NCI-H1436 treated with DMSO at 0.1 percent for 48 hours (cell line): Measurements from ENCODE around the gene HBP1.
"Not testable (repeated sequence)": the region's sequence is repeated elsewhere in the genome, so short reads cannot be mapped to it uniquely, and the experiment has no call there.

Experiments used
- DNase-seq: peaks from one replicate; lab custom pipeline; 2025; lab: John Stamatoyannopoulos, UW

HBP1 gene

GRCh38 chr7:107168233-107169119, at the start of gene HBP1:
TSS of gene HBP1 (plus strand) at chr7:107169003. CDS start at chr7:107179894, 10,891 bp downstream.
- peak; percentile 99 for DNase-seq

GRCh38 chr7:107119376-107120105, 49.3 kb upstream of the HBP1 start:
- no peak for DNase-seq

GRCh38 chr7:107122486-107122911, 46.3 kb upstream of the HBP1 start:
- no peak for DNase-seq

GRCh38 chr7:107123392-107123791, 45.4 kb upstream of the HBP1 start:
- DNase-seq, result no peak

GRCh38 chr7:107125475-107125874, 43.3 kb upstream of the HBP1 start:
- DNase-seq, result peak; percentile 66

- no peak for DNase-seq
Measured at GRCh38 chr7:107128217-107128616, 40.6 kb upstream of the HBP1 start.

- no peak for DNase-seq
Measured at GRCh38 chr7:107128748-107129147, 40.1 kb upstream of the HBP1 start.

- DNase-seq, result no peak
Measured at GRCh38 chr7:107130487-107131220, 38.1 kb upstream of the HBP1 start.

GRCh38 chr7:107133396-107133795, 35.4 kb upstream of the HBP1 start:
- no peak for DNase-seq

- no peak for DNase-seq
Measured at GRCh38 chr7:107138696-107139420, 29.9 kb upstream of the HBP1 start.

- not testable (repeated sequence) for DNase-seq
Measured at GRCh38 chr7:107143875-107144274, 24.9 kb upstream of the HBP1 start.

- DNase-seq, result no peak
Measured at GRCh38 chr7:107145067-107145838, 23.6 kb upstream of the HBP1 start.

GRCh38 chr7:107147464-107148393, 21.1 kb upstream of the HBP1 start:
- no peak for DNase-seq

GRCh38 chr7:107148721-107149120, 20.1 kb upstream of the HBP1 start:
- no peak for DNase-seq

- no peak for DNase-seq
Measured at GRCh38 chr7:107149863-107150262, 18.9 kb upstream of the HBP1 start.

GRCh38 chr7:107150375-107151073, 18.3 kb upstream of the HBP1 start:
- DNase-seq, result no peak

GRCh38 chr7:107151538-107151937, 17.3 kb upstream of the HBP1 start:
- no peak for DNase-seq

- DNase-seq, result no peak
Measured at GRCh38 chr7:107152011-107152410, 16.8 kb upstream of the HBP1 start.

GRCh38 chr7:107154826-107155225, 14.0 kb upstream of the HBP1 start:
- no peak for DNase-seq
